WTC11 (cell line): Measurements from ENCODE around the gene GREB1. TPM values are rescaled to one million over a fixed set of nuclear protein-coding genes. Genes with fewer than 3 reads are reported as not detected.

Experiments used
- ATAC-seq: fragments of 200-7000 bp; cut with Tn5 transposase; 2 replicates; pipeline ENCODE4 v1.10.0; 2021; ENCODE audit warnings: mild to moderate bottlenecking, moderate library complexity
- CTCF ChIA-PET: fragments of 300-600 bp; sonication (Branson Sonifier 250); formaldehyde crosslinking; loops from one replicate; lab custom pipeline; 2021; ENCODE audit warnings: antibody characterized with exemption; lab: Charles Lee
- POLR2A ChIA-PET: fragments of 350-600 bp; sonication (Branson Sonifier 250); formaldehyde crosslinking; loops from one replicate; lab custom pipeline; 2021; ENCODE audit warnings: antibody characterized with exemption; lab: Charles Lee
- DNase-seq: peaks from one replicate; pipeline ENCODE4 v3.0.0; 2021; ENCODE audit warnings: low spot score
- H3K27ac Mint-ChIP-seq: 2 replicates; pipeline ENCODE4 v1.8.0; 2021; ENCODE audit warnings: mixed read lengths
- H3K27me3 Mint-ChIP-seq: 2 replicates; pipeline ENCODE4 v1.8.0; 2021; ENCODE audit warnings: low read depth, mild to moderate bottlenecking, moderate library complexity, mixed read lengths
- H3K36me3 Mint-ChIP-seq: 2 replicates; pipeline ENCODE4 v1.8.0; 2021; ENCODE audit warnings: mixed read lengths
- H3K4me1 Mint-ChIP-seq: 2 replicates; pipeline ENCODE4 v1.8.0; 2022; ENCODE audit warnings: mixed read lengths
- H3K4me3 Mint-ChIP-seq: 2 replicates; pipeline ENCODE4 v1.8.0; 2021; ENCODE audit warnings: mild to moderate bottlenecking, moderate library complexity, mixed read lengths
- H3K9me3 Mint-ChIP-seq: 2 replicates; pipeline ENCODE4 v1.8.0; 2021; ENCODE audit warnings: mixed read lengths
- CREM ChIP-seq: sonication (generic); formaldehyde crosslinking; IDR thresholded peaks from 2 replicates; pipeline ENCODE4 v1.8.1; 2022; ENCODE audit warnings: mild to moderate bottlenecking, missing genetic modification reagents, moderate library complexity
- FOXJ3 ChIP-seq: sonication (generic); formaldehyde crosslinking; IDR thresholded peaks from 2 replicates; pipeline ENCODE4 v1.9.0; 2021; ENCODE audit warnings: missing genetic modification reagents, mild to moderate bottlenecking, borderline replicate concordance
- GABPB1 ChIP-seq: sonication (generic); formaldehyde crosslinking; IDR thresholded peaks from 2 replicates; pipeline ENCODE4 v1.8.1; 2023; ENCODE audit warnings: mild to moderate bottlenecking, missing genetic modification reagents
- JUN ChIP-seq: sonication (generic); formaldehyde crosslinking; IDR thresholded peaks from 2 replicates; pipeline ENCODE4 v1.8.0; 2023; ENCODE audit warnings: mild to moderate bottlenecking, missing genetic modification reagents
- NFYB ChIP-seq: sonication (generic); formaldehyde crosslinking; conservative IDR thresholded peaks from 2 replicates; pipeline ENCODE4 v1.8.0; 2022; ENCODE audit warnings: low read depth, missing genetic modification reagents
- TCF7 ChIP-seq: sonication (generic); formaldehyde crosslinking; IDR thresholded peaks from 2 replicates; pipeline ENCODE4 v1.8.0; 2022; ENCODE audit warnings: mild to moderate bottlenecking, low read depth, missing genetic modification reagents, moderate library complexity
- TEAD4 ChIP-seq: sonication (generic); formaldehyde crosslinking; IDR thresholded peaks from 2 replicates; pipeline ENCODE4 v1.8.0; 2022; ENCODE audit warnings: mild to moderate bottlenecking, missing genetic modification reagents
- total RNA-seq: library from RNA; stranded (reverse); gene quantifications from 3 replicates; pipeline ENCODE4 v1.2.3, GENCODE V29; 2021
- TF ChIP-seq, protein P1 (sequence below): fragments of 250-450 bp; sonication (Bioruptor Pico); IDR thresholded peaks from 2 replicates; pipeline ENCODE4 v1.9.0; 2021; ENCODE audit warnings: mild to moderate bottlenecking
- TF ChIP-seq, protein P2 (sequence below): fragments of 250-450 bp; sonication (Bioruptor Pico); IDR thresholded peaks from 2 replicates; pipeline ENCODE4 v1.9.0; 2021; ENCODE audit warnings: moderate library complexity, mild to moderate bottlenecking, inconsistent platforms, borderline replicate concordance
- TF ChIP-seq, protein P3 (sequence below): fragments of 250-450 bp; sonication (Bioruptor Pico); IDR thresholded peaks from 2 replicates; pipeline ENCODE4 v1.9.0; 2021; ENCODE audit warnings: mild to moderate bottlenecking, borderline replicate concordance
- TF ChIP-seq, protein P4 (sequence below): sonication (generic); formaldehyde crosslinking; IDR thresholded peaks from 2 replicates; pipeline ENCODE4 v1.8.1; 2022; ENCODE audit warnings: mild to moderate bottlenecking, missing genetic modification reagents, moderate library complexity, borderline replicate concordance
- TF ChIP-seq, protein P5 (sequence below): sonication (generic); formaldehyde crosslinking; IDR thresholded peaks from 2 replicates; pipeline ENCODE4 v1.8.1; 2023; ENCODE audit warnings: mild to moderate bottlenecking, missing genetic modification reagents
- TF ChIP-seq, protein P6 (sequence below): sonication (generic); formaldehyde crosslinking; IDR thresholded peaks from 2 replicates; pipeline ENCODE4 v1.8.1; 2023; ENCODE audit warnings: mild to moderate bottlenecking, moderate library complexity, missing genetic modification reagents
- TF ChIP-seq, protein P7 (sequence below): fragments of 250-450 bp; sonication (Bioruptor Pico); IDR thresholded peaks from 2 replicates; pipeline ENCODE4 v1.9.0; 2021; ENCODE audit warnings: mild to moderate bottlenecking
- TF ChIP-seq, protein P8 (sequence below): sonication (generic); formaldehyde crosslinking; conservative IDR thresholded peaks from 2 replicates; pipeline ENCODE4 v1.8.1; 2022; ENCODE audit warnings: mild to moderate bottlenecking, missing genetic modification reagents

Gene GREB1
- total RNA-seq, 1 experiment from 2014 or later: 35.7 TPM

DNA sequence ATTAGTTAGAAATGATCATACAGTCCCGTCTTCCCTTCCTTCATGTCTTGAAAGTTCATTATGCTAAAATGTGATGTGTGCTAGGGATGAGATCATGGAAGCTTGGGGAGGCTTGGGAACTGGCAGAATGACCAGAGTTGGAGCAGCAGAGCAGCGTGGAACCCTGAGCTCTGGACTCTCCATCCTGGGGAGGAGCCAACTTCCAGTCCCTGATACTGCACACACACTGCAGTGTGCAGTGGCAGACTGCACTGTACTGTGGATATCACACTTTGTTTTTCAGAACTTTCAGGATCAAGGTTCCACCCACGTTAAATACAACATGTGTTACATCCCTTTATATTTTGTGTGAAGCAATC is 27.3 kb upstream of the GREB1 start:
- no peaks in the 10 kb centered on the region for H3K27me3 Mint-ChIP-seq
- H3K36me3 Mint-ChIP-seq: peaks cover 15% of the 10 kb centered on the region
- no peak for ATAC-seq
- H3K4me1 Mint-ChIP-seq: peaks cover 5% of the 10 kb centered on the region; the same call in 1 of the 2 replicates
- POLR2A ChIA-PET: interaction anchor here (0.7 kb wide), 1 partner anchor 42 kb away, joined by 6 read pairs; no protein-coding TSS in a partner anchor
- no peak overlapping the region for H3K4me3 Mint-ChIP-seq
- TF ChIP-seq, protein P1, sequence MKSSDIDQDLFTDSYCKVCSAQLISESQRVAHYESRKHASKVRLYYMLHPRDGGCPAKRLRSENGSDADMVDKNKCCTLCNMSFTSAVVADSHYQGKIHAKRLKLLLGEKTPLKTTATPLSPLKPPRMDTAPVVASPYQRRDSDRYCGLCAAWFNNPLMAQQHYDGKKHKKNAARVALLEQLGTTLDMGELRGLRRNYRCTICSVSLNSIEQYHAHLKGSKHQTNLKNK (CRISPR knock-in tag): no peak
- TF ChIP-seq TEAD4 (CRISPR knock-in tag) (no peak), JUN (CRISPR knock-in tag) (no peak), CREM (no peak), GABPB1 (CRISPR knock-in tag) (no peak; the same call in 1 of the 2 replicates), NFYB (CRISPR knock-in tag) (no peak), FOXJ3 (CRISPR knock-in tag) (no peak), TCF7 (CRISPR knock-in tag) (no peak)
- TF ChIP-seq, protein P2, sequence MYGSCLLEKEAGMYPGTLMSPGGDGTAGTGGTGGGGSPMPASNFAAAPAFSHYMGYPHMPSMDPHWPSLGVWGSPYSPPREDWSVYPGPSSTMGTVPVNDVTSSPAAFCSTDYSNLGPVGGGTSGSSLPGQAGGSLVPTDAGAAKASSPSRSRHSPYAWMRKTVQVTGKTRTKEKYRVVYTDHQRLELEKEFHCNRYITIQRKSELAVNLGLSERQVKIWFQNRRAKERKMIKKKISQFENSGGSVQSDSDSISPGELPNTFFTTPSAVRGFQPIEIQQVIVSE: no peak
- TF ChIP-seq, protein P3, sequence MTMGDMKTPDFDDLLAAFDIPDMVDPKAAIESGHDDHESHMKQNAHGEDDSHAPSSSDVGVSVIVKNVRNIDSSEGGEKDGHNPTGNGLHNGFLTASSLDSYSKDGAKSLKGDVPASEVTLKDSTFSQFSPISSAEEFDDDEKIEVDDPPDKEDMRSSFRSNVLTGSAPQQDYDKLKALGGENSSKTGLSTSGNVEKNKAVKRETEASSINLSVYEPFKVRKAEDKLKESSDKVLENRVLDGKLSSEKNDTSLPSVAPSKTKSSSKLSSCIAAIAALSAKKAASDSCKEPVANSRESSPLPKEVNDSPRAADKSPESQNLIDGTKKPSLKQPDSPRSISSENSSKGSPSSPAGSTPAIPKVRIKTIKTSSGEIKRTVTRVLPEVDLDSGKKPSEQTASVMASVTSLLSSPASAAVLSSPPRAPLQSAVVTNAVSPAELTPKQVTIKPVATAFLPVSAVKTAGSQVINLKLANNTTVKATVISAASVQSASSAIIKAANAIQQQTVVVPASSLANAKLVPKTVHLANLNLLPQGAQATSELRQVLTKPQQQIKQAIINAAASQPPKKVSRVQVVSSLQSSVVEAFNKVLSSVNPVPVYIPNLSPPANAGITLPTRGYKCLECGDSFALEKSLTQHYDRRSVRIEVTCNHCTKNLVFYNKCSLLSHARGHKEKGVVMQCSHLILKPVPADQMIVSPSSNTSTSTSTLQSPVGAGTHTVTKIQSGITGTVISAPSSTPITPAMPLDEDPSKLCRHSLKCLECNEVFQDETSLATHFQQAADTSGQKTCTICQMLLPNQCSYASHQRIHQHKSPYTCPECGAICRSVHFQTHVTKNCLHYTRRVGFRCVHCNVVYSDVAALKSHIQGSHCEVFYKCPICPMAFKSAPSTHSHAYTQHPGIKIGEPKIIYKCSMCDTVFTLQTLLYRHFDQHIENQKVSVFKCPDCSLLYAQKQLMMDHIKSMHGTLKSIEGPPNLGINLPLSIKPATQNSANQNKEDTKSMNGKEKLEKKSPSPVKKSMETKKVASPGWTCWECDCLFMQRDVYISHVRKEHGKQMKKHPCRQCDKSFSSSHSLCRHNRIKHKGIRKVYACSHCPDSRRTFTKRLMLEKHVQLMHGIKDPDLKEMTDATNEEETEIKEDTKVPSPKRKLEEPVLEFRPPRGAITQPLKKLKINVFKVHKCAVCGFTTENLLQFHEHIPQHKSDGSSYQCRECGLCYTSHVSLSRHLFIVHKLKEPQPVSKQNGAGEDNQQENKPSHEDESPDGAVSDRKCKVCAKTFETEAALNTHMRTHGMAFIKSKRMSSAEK: no peak
- TF ChIP-seq, protein P4, sequence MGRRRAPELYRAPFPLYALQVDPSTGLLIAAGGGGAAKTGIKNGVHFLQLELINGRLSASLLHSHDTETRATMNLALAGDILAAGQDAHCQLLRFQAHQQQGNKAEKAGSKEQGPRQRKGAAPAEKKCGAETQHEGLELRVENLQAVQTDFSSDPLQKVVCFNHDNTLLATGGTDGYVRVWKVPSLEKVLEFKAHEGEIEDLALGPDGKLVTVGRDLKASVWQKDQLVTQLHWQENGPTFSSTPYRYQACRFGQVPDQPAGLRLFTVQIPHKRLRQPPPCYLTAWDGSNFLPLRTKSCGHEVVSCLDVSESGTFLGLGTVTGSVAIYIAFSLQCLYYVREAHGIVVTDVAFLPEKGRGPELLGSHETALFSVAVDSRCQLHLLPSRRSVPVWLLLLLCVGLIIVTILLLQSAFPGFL: no peak
- TF ChIP-seq, protein P5, sequence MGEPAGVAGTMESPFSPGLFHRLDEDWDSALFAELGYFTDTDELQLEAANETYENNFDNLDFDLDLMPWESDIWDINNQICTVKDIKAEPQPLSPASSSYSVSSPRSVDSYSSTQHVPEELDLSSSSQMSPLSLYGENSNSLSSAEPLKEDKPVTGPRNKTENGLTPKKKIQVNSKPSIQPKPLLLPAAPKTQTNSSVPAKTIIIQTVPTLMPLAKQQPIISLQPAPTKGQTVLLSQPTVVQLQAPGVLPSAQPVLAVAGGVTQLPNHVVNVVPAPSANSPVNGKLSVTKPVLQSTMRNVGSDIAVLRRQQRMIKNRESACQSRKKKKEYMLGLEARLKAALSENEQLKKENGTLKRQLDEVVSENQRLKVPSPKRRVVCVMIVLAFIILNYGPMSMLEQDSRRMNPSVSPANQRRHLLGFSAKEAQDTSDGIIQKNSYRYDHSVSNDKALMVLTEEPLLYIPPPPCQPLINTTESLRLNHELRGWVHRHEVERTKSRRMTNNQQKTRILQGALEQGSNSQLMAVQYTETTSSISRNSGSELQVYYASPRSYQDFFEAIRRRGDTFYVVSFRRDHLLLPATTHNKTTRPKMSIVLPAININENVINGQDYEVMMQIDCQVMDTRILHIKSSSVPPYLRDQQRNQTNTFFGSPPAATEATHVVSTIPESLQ: no peak
- TF ChIP-seq, protein P6, sequence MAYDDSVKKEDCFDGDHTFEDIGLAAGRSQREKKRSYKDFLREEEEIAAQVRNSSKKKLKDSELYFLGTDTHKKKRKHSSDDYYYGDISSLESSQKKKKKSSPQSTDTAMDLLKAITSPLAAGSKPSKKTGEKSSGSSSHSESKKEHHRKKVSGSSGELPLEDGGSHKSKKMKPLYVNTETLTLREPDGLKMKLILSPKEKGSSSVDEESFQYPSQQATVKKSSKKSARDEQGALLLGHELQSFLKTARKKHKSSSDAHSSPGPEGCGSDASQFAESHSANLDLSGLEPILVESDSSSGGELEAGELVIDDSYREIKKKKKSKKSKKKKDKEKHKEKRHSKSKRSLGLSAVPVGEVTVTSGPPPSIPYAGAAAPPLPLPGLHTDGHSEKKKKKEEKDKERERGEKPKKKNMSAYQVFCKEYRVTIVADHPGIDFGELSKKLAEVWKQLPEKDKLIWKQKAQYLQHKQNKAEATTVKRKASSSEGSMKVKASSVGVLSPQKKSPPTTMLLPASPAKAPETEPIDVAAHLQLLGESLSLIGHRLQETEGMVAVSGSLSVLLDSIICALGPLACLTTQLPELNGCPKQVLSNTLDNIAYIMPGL: no peak
- no peak overlapping the region for H3K27ac Mint-ChIP-seq
- no peak for DNase-seq
- CTCF ChIA-PET: no interaction called here
- peaks cover 14% of the 10 kb centered on the region for H3K9me3 Mint-ChIP-seq

DNA sequence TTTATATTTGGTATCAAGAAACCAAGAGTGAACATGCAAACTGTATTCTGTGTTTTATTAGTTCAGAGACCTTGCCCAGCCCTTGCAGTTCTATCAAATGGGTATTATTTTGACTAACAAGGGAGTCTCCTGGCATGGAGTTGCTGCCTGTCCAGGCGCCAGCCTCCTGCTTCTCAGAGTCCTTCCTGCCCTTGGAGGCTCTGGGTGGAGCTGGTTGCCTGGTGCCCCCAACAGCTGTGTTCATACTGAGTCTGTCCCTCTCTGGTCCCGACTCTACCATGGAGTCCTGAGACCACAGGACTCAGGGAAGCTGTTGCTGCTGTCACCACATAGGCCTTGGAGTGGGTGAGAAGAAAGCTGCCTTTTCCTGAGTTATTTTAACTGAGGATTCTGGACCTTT is 26.3 kb upstream of the GREB1 start:
- Mint-ChIP-seq H3K4me3 (no peak overlapping the region), H3K27me3 (no peaks in the 10 kb centered on the region), H3K36me3 (peaks cover 15% of the 10 kb centered on the region), H3K9me3 (peaks cover 14% of the 10 kb centered on the region), H3K4me1 (peaks cover 13% of the 10 kb centered on the region), H3K27ac (no peak overlapping the region)
- CTCF ChIA-PET: no interaction called here
- no peak for ATAC-seq
- DNase-seq: no peak
- POLR2A ChIA-PET: no interaction called here
- TF ChIP-seq, protein P7, sequence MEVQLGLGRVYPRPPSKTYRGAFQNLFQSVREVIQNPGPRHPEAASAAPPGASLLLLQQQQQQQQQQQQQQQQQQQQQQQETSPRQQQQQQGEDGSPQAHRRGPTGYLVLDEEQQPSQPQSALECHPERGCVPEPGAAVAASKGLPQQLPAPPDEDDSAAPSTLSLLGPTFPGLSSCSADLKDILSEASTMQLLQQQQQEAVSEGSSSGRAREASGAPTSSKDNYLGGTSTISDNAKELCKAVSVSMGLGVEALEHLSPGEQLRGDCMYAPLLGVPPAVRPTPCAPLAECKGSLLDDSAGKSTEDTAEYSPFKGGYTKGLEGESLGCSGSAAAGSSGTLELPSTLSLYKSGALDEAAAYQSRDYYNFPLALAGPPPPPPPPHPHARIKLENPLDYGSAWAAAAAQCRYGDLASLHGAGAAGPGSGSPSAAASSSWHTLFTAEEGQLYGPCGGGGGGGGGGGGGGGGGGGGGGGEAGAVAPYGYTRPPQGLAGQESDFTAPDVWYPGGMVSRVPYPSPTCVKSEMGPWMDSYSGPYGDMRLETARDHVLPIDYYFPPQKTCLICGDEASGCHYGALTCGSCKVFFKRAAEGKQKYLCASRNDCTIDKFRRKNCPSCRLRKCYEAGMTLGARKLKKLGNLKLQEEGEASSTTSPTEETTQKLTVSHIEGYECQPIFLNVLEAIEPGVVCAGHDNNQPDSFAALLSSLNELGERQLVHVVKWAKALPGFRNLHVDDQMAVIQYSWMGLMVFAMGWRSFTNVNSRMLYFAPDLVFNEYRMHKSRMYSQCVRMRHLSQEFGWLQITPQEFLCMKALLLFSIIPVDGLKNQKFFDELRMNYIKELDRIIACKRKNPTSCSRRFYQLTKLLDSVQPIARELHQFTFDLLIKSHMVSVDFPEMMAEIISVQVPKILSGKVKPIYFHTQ (CRISPR knock-in tag): no peak
- TF ChIP-seq, protein P8, sequence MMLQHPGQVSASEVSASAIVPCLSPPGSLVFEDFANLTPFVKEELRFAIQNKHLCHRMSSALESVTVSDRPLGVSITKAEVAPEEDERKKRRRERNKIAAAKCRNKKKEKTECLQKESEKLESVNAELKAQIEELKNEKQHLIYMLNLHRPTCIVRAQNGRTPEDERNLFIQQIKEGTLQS (CRISPR knock-in tag): no peak
- TF ChIP-seq, protein P5: no peak
- TF ChIP-seq, protein P6: no peak
